HCT116 (cell line): ENCODE data around the gene DGKG.

ENCODE experiments used
- EGR1 ChIP-seq: IDR thresholded peaks from 2 replicates; pipeline ENCODE4 v1.6.1; 2012; ENCODE audit warnings: low read depth
- EZH2 ChIP-seq: fragments of 200-600 bp; sonication (generic); IDR thresholded peaks from 2 replicates; pipeline ENCODE4 v1.6.1; 2017; ENCODE audit warnings: antibody characterized with exemption, mixed run types
- JUND ChIP-seq: IDR thresholded peaks from 2 replicates; pipeline ENCODE4 v1.6.1; 2012
- POLR2A ChIP-seq: IDR thresholded peaks from 2 replicates; pipeline ENCODE4 v1.7.0; 2011; ENCODE audit warnings: borderline replicate concordance; ENCODE audit not compliant: insufficient read depth, insufficient read length; ENCODE audit errors: extremely low read depth
- POLR2AphosphoS5 ChIP-seq: IDR thresholded peaks from 2 replicates; pipeline ENCODE4 v1.6.1; 2011; ENCODE audit warnings: mild to moderate bottlenecking, low read depth, low read length, moderate library complexity
- RAD21 ChIP-seq: IDR thresholded peaks from 2 replicates; pipeline ENCODE4 v1.6.1; 2012; ENCODE audit warnings: low read depth, mild to moderate bottlenecking
- SIN3A ChIP-seq: IDR thresholded peaks from 2 replicates; pipeline ENCODE4 v1.6.1; 2012; ENCODE audit warnings: low read depth
- TF ChIP-seq, protein P1 (sequence below), 3 experiments: fragments of 200-600 bp in 1 of 3; sonication (generic) in 1 of 3; IDR thresholded peaks in 2 of 3; conservative IDR thresholded peaks in 1 of 3; 2 replicates each; pipeline ENCODE4 v1.5.1; 2012 to 2017; ENCODE audit warnings: low read depth in 2 of 3, low read length in 2 of 3, antibody characterized with exemption in 1 of 3, borderline replicate concordance in 1 of 3, control low read depth in 1 of 3, mild to moderate bottlenecking in 1 of 3, mixed read lengths in 1 of 3, mixed run types in 1 of 3, moderate library complexity in 1 of 3; ENCODE audit not compliant: insufficient read depth in 1 of 3
- TF ChIP-seq, protein P2 (sequence below): IDR thresholded peaks from 2 replicates; pipeline ENCODE4 v1.6.1; 2011; ENCODE audit warnings: mild to moderate bottlenecking, low read length, moderate library complexity; ENCODE audit not compliant: insufficient replicate concordance; ENCODE audit errors: extremely low read depth
- TF ChIP-seq, protein P3 (sequence below): IDR thresholded peaks from 2 replicates; pipeline ENCODE4 v1.6.1; 2012

DNA sequence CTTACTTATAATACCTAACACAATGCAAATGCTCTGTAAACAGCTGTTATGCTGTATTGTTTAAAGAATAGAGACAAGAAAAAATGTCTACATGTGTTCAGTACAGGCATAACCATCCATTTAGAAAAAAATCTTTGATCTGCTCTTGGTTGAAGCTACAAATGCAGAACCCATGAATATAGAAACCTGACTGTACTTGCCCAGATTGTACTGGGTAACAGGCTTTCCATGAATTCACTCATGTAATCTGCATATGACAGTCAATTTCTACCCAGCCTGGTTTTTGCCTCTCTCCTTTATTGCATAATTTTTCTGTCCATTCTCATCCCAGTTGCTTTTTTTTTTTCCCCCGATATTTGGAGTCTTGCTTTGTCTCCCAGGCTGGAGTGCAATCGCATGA lies 190.5 kb downstream of the DGKG start:
- TF ChIP-seq, protein P1, sequence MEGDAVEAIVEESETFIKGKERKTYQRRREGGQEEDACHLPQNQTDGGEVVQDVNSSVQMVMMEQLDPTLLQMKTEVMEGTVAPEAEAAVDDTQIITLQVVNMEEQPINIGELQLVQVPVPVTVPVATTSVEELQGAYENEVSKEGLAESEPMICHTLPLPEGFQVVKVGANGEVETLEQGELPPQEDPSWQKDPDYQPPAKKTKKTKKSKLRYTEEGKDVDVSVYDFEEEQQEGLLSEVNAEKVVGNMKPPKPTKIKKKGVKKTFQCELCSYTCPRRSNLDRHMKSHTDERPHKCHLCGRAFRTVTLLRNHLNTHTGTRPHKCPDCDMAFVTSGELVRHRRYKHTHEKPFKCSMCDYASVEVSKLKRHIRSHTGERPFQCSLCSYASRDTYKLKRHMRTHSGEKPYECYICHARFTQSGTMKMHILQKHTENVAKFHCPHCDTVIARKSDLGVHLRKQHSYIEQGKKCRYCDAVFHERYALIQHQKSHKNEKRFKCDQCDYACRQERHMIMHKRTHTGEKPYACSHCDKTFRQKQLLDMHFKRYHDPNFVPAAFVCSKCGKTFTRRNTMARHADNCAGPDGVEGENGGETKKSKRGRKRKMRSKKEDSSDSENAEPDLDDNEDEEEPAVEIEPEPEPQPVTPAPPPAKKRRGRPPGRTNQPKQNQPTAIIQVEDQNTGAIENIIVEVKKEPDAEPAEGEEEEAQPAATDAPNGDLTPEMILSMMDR (IDR thresholded peaks at IDR 0.05 in 2 of 3, conservative IDR thresholded peaks at IDR 0.05 in 1 of 3; ENCODE audit: borderline replicate concordance in 1 of 3, insufficient read depth in 1 of 3, low read depth in 2 of 3, low read length in 2 of 3): no peak
- TF ChIP-seq POLR2AphosphoS5 (no peak), EZH2 (no peak), EGR1 (no peak), POLR2A (no peak), JUND (no peak), RAD21 (no peak), SIN3A (no peak)
- TF ChIP-seq, protein P2, sequence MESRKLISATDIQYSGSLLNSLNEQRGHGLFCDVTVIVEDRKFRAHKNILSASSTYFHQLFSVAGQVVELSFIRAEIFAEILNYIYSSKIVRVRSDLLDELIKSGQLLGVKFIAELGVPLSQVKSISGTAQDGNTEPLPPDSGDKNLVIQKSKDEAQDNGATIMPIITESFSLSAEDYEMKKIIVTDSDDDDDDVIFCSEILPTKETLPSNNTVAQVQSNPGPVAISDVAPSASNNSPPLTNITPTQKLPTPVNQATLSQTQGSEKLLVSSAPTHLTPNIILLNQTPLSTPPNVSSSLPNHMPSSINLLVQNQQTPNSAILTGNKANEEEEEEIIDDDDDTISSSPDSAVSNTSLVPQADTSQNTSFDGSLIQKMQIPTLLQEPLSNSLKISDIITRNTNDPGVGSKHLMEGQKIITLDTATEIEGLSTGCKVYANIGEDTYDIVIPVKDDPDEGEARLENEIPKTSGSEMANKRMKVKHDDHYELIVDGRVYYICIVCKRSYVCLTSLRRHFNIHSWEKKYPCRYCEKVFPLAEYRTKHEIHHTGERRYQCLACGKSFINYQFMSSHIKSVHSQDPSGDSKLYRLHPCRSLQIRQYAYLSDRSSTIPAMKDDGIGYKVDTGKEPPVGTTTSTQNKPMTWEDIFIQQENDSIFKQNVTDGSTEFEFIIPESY: no peak
- TF ChIP-seq, protein P3, sequence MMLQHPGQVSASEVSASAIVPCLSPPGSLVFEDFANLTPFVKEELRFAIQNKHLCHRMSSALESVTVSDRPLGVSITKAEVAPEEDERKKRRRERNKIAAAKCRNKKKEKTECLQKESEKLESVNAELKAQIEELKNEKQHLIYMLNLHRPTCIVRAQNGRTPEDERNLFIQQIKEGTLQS: no peak
